NCI-H146 treated with DMSO at 0.1 percent for 48 hours (cell line): ENCODE measurements around the gene GINS2.

ENCODE experiments used
- DNase-seq: peaks from one replicate; lab custom pipeline; 2025; ENCODE audit not compliant: unreplicated experiment; lab: John Stamatoyannopoulos, UW

Gene GINS2

DNA sequence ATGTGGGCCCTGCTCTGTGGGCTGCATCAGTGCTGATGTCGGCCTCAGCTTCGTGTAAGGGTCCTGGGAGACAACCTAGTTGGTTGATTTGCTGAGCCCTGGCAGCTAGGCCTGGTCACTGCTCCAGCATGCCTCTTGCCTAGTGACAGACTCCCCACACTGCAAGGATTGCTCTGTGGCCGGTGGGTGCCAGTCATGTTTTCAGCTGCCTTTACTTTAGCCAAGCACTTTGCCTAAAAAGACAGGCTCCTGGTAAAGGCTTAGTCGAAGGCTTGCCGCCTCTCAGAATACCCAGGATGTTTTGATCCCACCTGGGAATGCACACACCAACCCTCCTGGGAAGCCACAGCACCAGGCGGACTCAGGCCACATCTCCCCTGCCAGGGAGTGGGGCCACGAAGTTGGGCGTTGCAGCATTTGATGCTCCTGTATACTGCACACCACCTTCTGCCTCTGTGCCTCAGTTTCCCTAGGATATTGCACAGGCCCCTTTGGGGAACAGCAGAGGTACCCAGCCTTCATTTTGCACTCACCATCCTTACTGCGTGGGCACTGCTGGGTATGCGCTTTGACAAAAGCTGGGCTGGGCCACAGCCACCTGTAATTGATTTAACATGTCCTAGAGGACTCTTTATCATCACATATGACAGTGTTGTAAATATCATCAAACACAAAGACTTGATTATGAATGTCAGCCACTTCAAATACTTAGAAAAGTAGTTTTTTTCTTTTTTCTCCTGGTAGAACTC is 19.9 kb downstream of the GINS2 start:
- no peak for DNase-seq

DNA sequence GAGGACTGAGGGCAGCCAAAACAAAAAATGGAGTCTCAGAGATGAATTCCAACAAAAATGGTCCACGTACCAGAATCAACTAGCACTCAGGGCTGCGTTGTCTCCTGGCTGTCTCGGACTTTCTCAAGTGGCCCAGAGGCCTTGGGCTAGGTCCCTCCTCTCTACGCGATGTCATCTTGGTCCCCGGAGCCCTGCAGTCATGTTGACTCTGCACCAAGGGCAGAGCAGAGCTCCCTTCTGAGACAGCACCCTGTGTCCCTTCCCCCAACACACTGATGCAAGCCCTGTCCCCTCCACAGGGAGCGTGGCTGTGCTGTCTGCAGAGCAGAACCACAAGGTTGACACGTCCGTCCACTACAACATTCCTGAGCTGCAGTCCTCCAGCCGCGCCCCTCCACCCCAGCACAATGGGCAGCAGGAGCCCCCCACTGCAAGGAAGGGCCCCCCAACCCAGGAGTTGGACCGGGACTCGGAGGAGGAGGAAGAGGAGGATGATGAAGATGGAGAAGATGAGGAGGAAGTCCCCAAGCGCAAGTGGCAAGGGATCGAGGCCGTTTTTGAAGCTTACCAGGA is 20.8 kb downstream of the GINS2 start:
- DNase-seq = no peak

DNA sequence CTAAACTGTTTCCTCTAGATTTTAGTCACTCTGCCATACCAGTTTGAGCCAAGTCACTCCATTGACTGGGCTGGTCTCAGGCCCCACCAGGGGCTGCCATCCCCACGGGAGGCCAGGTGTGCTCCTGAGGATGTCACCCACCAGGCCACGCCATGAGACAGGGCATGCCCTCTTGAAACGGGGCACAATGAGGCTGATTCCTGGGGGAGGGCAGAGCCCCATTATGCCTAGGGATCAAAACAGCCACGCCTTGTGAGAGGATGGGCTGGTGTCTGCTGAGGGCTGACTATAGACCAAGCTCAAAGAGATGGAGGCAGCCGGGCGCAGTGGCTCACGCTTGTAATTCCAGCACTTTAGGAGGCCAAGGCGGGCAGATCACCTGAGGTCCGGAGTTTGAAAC is 21.5 kb downstream of the GINS2 start:
- no peak for DNase-seq

DNA sequence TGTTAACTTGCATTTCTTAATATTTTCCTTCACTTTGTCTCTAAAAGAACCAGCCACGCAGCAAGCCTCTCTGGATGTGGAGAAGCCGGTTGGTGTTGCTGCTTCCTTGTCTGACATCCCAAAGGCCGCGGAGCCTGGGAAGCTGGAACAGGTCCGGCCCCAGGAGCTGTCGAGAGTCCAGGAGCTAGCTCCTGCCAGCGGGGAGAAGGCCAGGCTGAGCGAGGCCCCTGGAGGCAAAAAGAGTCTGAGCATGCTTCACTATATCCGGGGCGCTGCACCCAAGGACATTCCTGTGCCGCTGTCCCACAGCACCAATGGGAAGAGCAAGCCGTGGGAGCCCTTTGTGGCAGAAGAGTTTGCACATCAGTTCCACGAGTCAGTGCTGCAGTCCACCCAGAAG is 22.8 kb downstream of the GINS2 start:
- no peak for DNase-seq

DNA sequence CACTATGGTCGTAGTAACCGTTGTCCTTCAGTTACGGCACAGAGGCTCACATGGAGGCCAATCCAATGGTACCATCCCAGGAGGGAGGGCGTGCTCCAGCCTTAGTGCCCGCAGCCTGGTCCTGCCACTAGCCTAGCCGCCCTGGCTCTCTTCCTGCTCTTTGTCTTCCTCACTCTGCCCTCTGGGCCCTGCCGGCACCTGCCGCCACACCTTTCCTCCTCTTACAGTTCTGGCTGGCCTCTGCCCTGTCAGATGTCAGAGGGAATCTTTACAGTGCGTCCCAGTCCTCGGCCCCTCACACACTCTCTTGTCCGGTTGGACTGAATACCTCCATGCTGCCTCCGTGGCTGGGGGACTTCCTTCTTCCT is 23.4 kb downstream of the GINS2 start:
- DNase-seq = no peak

DNA sequence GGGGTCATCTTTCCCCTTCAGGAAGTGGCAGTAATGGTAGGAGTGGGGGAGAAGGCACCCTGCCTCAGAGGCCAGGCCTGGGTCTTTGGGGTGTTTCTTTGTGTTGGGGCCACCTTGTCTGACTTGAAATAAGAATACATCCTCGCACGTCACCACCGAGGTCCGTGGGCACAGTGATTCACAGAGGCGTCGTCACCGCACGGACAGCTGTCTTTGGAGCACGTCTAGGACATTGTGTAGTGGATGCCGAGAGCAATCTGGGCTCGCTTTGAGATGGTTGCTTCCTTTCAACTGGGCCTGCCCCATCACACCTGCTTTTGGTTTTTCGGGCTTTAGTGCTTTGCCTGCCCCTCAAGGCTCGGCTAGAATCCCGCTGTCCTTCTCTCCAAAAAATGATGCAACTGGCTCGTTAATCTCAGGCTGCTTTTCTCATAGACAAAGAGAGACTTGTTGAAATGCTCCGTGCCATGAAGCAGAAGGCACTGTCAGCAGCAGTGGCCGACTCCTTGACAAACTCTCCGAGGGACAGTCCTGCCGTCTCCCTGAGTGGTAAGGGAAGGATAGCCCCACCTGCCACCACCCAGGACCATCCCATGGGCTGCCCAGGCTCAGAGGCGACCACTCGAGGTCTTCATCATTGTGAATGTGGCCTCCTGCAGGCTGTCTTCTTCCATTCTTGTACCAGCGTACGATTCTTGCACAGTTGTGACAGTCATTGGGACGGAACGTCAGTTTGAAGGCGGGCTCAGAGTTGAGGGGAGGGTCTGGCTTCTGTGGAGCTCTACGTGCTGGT is 24.0 kb downstream of the GINS2 start:
- DNase-seq = no peak

DNA sequence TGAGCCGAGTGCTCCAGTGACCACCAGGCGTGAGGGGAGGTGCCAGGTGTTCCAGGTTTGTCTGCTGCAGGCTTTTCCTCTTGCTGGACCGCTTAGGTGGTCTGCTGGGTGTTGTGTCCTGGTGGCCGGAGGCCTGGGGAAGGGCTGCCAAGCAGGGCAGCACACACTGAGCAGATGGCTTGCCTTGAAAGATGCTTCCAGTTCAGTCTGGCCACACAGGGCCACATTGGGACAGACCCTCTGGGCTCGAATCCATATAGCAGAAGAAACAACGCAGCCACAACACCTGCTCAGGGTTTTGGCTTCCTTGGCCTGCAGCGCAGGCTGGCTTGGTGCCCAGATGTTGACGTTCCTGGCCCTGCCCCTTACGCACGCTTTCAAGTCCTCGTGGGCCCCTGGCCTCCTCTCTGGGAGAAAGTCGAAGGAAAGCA is 24.8 kb downstream of the GINS2 start:
- DNase-seq = no peak

DNA sequence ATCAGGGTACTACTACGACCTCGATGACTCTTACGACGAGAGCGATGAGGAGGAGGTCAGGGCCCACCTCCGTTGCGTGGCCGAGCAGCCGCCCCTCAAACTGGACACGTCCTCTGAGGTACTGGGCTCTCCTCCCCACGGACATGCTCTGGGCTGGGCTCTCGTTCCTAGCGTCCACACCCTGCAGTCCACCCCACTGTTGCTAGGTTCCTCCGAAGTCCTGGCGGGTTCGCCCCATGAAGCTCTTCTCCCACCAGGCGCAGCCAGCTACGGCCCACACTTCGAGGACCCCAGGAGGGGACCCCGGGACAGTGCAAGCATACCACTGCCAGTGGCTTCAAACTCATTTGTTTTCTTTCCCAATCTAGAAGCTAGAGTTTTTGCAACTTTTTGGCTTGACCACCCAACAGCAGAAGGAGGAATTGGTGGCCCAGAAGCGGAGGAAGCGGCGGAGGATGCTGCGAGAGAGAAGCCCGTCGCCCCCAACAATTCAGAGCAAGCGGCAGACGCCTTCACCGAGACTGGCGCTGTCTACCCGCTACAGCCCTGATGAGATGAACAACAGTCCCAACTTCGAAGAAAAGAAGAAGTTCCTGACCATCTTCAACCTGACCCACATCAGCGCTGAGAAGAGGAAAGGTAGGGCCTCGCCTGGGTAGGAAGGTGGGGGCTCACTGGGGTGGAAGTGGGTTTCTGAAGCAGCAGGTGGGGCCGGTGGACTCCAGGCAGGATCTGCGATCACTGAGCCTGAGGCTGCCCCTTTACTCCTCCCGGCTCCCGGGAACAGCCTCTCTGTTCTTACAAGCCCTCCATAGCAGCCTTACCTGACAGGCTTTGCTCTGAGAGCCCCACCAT is 25.6 kb downstream of the GINS2 start:
- DNase-seq = no peak

DNA sequence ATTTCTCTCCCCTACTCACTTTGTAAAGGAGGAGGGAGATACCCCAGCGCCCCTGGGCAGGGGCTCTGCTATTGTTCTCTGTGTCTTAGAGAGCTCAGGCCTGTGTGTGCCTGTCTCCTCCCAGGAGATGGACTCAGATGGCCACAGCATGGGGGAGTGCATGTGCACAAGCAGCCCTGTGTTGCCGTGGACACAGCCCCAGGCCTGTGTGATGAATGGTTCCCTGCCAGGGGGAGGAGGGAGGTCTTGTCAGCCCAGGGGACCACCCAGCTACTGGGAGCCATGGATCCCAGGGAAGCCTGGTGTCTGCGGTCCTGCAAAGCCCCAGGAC is 26.3 kb downstream of the GINS2 start:
- no peak for DNase-seq

DNA sequence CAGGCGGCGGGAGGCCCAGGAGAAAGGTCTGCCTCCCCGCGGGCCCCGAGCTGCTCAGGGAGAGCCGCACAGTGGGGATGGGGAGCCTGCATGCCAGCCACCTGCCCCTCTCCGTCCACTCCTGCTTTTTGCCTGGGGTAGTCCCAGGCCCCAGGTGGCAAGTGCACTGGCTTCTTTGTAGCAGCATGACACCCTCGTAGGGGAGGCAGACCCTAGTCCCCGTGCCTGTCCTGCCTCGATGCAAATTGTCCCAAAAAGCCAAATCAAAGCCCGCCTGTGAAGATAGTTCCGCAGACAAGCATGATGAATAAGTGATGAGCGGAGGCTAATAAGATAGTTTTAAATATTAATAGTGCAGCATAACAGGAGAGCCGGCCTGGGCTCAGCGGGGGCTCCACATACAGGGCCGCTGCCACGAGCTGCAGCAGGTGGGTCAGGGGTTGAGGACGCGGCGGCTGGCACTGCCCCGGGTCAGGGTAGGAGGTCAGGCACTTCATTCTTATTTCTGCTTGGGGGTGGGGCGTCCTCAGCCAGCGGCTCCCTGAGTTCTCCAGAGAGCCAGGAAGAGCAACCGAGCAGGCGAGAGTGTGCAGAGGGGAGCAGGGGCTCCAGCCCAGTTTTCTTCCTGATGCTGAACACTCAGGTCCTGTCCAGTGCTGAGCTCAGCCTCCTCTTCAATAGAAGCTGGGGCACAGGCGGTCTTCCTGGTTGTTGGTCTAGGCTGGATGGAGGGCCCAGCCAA is 26.8 kb downstream of the GINS2 start:
- DNase-seq = no peak

DNA sequence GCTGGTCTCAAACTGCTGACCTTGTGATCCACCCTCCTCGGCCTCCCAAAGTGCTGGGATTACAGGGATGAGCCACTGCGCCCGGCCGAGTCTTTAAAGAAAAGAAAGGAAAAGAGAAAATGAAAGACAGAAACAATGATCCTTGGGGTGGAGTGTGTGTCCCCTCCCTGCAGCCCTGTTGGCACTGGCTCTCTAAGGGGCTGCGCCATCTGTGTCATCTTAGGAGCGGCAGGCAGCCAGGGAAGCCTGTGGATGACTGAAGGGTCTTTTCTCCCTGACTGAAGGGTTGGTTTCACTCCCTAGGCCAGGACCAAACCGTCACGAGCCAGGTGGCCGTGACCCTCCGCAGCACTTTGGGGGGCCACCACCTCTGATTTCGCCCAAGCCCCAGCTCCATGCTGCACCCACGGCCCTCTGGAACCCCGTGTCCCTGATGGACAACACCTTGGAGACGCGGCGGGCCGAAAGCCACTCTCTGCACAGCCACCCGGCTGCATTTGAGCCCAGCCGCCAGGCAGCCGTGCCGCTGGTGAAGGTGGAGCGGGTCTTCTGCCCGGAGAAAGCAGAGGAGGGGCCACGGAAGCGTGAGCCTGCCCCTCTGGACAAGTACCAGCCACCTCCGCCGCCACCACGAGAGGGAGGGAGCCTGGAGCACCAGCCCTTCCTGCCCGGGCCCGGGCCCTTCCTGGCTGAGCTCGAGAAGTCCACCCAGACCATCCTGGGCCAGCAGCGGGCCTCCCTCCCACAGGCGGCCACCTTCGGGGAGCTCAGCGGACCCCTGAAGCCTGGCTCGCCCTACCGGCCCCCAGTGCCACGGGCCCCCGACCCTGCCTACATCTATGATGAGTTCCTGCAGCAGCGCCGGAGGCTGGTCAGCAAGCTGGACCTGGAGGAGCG is 27.7 kb downstream of the GINS2 start:
- DNase-seq = no peak

DNA sequence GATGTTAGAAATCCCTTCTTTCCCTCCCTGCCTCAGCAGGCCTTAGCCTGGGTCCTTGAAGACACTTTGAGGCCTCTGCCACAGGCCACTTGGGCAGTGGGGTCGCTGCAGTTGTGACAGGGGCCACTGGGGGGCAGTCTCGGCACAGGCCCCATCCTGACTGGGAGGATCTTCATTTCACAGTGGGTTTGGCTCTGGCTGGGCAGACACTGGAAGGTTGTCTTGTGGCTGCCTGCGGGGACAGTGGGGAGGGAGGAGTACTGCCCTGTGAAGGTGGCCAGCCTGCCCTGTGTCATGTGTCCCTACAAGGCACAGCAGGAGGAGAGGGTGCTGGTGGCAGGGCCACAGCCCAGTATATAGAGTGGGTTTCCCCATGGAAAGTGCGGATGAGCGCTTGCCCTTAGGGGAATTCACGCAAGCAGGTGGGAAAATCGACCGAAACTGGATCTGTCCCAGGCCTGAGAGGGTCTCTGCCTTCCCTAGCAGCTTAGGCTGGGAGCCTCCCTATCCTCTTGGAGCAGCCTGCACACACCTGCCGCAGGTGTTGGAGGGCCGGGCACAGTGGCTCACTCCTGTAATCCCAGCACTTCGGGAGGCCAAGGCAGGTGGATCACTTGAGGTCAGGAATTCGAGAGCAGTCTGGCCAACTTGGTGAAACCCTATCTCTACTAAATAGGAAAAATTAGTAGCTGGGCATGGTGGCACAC is 28.8 kb downstream of the GINS2 start:
- DNase-seq = no peak

DNA sequence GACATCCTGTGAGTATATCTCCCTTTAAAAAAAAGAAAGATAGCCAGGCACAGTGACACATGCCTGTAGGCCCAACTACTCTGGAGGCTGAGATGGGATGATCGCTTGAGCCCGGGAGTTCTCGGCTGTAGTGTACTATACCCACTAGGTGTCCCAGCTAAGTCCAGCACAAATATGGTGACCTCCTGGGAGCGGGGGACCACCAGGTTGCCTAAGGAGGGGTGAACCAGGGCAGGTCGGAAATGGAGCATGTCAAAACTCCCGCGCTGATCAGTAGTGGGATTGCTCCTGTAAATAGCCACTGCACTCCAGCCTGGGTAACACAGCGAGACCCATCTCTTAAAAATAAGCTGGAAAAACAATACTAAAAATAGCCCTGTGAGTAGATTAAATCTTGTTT is 29.4 kb downstream of the GINS2 start:
- DNase-seq = no peak

DNA sequence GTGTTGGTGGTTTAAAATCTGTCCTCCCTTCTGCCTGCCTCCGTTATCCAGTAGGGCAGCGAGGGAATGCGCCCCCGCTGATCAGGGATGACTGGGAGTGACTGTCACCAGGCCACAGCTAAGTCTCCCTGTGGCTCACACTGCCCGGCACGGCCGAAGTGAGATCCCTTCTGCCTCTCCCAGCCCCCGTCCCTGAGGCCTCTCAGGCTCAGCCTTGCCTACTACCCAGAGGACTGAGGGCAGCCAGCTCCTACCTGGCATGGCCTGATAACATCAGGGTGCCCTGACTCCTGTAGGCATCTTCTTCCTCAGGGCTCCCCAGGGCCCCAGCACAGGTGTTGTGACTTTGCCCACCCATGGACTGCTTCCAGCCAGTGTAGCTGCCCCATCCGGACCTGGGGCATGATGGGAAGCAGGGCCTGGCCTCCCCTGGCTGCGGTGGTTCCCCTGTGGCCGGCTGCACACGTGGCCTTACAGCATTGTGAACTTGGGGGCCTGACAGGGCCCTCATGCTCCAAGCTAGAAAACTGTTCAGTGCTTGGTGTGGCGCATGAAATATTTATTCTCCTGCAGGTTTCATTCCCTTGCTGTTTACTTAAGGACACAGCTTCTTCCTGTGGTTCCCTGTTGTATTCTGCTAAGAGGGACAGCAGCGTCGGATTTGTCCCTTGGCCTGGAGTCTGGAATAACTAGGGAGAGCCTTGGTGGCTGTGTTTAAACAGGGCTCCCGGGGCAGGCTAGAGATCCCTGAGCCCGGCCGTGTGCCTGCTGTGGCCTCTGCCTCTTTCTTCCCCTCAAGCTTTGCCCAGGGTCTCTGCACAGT is 30.0 kb downstream of the GINS2 start:
- no peak for DNase-seq

DNA sequence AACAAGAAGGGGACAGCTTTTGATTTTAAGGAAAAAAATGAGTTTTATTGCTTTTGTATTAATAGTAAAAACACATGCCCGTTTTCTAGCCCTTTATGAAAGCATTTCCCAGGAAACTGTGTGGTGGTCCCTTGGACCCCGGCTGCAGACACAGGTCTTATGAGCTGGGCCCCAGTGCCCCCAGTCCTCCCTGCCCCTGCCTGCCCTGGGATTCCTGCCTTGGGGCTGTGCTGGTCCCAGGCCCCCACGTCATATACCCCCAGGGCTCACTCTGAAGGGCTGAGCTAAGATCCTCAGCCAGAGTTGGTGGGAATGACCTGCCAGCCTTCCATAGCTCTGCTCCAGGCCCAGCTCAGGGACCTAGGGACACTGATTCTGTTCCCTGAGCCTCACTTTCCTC is 30.8 kb downstream of the GINS2 start:
- no peak for DNase-seq

DNA sequence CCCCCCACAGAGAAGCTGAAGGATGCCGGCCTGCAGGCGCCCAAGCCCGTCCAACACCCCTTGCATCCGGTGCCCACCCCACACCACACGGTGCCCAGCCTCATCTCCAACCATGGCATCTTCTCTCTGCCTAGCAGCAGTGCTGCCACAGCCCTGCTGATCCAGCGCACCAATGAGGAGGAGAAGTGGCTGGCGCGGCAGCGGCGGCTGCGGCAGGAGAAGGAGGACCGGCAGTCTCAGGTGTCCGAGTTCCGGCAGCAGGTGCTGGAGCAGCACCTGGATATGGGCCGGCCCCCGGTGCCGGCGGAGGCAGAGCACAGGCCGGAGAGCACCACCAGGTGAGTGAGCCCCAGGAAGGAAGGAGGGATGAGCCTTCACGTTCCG is 31.5 kb downstream of the GINS2 start:
- no peak for DNase-seq

DNA sequence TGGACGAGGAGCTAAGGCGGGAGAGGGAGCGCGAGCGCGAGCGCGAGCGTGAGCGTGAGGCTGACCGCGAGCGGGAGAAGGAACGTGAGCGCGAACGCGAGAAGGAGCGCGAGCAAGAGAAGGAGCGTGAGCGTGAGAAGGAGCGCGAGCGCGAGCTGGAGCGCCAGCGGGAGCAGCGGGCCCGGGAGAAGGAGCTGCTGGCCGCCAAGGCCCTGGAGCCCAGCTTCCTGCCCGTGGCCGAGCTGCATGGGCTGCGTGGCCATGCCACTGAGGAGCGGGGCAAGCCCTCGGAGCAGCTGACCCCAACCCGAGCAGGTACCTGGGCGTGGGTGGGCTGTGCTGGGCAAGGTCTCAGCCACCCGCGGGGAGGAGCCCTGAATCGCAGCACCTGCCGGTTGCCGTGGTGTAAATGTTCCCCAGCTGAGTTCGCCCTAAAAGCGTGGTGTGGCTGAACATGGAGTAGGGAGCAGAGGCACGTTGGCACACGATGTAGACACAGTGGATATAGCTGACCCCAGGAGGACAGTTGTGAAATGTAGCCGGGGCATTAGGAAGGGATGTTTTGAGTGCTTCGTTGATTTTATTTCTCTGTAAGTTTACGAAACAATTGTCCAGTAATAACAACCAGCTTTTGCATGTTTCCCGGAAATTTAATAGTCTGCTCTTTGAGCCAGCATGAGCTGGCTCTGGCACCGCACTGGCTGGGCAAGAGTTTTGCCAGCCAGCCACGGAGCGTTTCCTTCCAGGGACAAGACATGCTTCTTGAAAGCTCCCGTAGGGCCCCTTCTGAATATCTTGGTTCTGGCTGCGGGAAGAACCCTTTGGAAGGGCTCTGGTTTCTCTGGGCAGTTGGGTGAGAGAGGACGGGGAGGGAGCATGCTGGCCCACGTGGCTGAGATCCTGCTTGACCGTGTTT is 32.1 kb downstream of the GINS2 start:
- DNase-seq = no peak
